Amniotic epithelial cell (primary cell): ENCODE results near the gene TTLL5.

Experiments
- DNase-seq: peaks from one replicate; pipeline ENCODE4 v3.0.0-alpha.2; 2010; ENCODE audit warnings: low read depth

Gene TTLL5

DNA sequence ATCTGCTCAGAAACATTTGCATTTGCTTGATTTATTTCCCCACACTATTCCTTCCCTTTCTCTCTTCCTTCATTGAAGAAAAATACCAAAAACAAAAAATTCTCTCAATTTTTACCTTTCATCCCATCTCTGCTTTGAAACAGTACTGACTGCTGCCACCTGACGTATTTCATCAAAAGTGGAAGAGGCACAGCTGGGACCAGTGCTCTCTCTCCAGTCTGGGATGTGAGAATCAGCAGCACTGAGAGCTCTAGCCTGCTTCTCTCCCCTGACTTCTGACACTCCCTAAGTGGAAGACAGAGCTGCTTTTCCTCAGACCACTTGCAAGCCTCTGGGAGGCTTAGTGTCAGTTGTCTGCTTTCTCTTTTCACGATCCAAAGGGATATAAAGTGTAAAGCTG lies 36.9 kb downstream of the TTLL5 start:
- no peak for DNase-seq

DNA sequence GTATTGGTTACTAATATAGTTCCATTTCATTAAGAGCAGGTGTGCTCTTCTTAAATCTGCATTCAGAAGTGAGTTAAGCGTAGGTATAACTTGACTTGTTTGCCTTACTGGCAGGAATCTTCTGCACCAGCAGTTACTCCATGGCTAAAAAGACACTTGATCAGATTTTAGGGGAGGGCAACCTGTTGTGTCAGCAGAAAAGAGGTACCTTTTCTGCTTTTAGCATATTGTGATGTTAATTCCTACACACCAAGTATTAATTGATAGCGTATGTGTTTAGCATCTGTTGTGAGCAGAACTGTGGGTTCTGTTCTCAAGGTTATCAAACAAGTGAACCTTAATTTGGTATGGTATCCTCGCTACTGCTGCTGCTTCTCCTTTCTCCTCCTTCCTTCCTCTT lies 38.3 kb downstream of the TTLL5 start:
- no peak for DNase-seq

DNA sequence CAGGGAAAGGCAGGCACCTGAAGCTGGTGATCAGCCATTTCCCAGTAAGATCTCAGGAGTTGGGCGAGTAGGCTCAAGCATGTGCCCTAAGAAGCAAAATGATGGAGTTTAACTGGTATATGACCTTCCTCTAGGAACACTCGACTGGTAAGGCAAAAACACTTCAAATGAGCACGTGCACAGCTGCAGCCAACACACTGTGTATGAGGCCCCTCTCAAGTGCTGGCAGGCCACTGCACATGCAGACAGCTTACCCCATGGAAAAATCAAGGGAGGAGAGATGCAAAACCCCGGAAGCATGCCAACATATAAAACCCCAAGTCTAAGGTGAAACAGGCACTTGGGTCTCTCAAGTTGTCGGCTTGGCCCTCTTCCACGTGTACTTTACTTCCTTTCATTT lies 39.2 kb downstream of the TTLL5 start:
- DNase-seq: no peak

DNA sequence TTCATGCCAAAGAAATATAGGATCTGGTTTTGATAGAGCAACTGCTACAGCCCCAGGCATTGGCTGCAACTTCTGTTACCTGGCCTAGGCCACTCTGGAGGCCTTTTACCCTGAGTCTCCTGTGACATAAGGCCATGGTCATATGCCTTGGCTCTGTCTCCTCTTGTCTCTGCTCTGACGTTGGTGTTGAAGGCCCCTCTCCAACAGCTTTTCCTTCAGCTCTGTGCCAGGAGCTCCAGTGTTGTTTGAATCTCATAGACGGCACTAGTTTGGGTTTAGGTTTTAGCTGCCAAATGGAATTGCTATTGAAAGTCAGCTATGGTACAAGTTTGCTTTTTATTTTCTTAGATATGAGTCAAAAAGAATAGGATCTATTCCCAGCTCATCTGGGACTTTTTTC lies 41.1 kb downstream of the TTLL5 start:
- DNase-seq: no peak

DNA sequence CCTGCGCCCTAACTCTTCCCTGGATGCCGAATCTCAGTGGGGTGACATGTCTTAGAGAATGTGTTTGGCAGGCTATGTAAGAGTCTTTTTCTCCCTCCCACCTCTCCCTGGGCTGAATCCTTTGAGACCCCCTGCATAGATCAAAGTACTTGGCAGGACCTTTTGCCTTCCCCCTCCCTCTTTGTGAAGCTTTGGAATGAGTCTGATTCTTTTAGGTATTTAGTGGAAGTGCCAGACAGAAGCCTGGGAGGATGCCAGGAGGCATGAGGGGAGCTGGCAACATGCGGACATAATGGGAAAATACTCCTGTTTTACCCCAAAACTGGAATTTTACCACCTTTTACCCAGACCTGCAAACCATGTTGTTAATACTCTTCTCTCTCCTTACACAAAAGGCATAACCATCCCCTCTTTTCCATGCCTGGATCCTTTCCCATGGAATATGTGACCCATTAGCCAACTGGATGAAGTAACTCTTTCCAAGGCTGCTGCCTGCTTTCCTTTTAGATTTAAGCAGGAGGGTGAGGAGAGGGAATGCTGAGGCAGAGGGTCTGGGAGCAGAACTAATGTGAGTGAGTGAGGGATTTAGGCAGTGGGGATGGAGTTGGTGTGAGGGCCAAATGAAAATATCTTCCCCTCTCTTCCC lies 41.7 kb downstream of the TTLL5 start:
- DNase-seq: no peak

DNA sequence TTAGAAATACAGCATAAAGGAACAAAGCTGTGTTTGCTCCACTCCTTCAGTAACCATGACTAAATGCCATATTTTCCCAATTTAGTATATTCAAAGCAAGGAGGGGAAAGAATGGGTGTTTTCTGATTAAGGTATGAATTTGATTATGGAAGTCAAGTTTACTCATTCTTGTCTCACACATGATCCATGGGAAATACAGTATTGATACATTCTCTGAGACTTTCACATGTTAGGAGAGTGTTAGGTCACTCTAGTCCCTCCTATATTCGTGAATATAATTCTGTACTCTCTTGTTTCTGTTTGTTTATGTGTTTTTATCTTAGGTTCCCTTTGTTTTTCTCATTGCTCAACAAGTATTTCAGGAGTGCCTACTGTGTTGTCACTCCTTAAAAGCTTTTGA lies 42.4 kb downstream of the TTLL5 start:
- DNase-seq: no peak

DNA sequence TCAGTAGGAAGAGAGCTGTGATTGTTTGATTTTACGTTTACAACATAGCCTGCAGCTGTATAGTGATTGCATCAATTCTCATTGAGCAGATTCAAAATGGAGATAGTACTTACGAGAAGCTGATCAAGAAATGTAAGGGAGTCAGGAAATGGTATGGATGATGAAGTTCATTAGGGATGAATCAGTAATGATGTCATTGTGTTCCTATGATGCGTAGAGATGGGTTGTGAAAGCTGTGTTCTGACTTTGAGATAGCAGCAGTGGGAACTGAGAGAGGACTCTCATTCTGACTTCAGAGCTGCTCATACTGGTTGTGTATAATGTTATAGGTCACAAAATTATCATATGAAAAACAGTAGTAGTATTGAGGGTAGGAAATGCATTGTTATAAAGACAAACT lies 44.0 kb downstream of the TTLL5 start:
- peak; percentile 54 for DNase-seq

DNA sequence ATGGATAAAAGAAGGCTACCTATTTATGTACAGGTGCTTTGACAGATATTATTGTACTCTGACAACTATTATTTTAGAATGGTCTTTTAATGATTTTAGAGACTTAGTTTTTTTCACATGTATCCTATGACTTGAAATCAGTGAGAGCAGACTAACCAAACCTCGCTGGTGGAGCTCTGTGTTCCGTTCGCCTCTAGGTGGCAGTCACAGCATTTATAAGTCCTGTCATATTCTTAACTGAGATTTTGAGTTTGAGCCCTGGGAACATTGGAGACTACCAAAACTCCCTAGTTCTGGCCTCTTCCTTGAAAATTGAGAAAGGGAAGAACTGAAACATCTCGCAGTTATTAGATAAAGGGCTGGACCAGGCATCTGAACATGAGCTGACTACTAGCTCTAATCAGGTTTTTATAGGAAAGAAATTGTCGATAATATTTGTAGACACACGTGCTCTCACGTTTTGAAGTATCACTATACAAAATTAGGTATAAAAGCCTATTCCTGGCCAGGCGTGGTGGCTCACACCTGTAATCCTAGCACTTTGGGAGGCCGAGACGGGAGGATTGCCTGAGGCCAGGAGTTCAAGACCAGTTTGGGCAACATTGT lies 48.3 kb downstream of the TTLL5 start:
- DNase-seq: peak; percentile 81

DNA sequence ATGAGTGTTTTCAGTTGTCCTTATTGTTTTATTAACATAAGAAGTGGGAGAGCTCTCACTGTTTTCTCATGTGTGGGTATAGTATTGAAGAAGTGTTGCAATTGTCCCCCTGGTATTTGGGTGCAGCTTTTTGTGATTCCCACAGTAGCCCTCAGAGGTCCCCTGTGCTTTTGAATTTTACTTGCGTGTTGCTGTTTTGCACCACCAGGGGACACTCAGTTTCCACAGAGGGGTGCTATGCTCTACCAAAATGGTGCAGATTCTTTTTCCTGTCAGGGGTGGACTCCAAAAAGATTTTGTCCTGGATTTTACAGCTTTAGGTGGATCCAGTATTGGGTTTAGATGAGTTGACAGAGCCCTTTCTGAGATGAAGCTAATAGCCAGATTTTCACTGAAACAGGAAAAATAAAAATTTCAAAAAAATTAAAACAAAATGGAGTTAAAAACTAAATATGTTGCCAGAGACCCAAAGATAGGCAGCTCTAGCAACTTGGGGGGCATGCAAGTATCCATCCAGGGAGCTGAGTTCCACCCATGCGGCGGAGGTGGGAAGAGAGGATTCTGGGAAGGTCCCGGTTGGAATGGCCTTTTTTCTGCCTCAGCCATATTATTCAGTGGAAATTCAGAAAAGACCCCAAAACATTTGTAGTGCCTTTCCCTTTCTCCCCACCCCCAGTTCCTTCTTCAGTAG lies 50.2 kb downstream of the TTLL5 start:
- peak; percentile 65 for DNase-seq

DNA sequence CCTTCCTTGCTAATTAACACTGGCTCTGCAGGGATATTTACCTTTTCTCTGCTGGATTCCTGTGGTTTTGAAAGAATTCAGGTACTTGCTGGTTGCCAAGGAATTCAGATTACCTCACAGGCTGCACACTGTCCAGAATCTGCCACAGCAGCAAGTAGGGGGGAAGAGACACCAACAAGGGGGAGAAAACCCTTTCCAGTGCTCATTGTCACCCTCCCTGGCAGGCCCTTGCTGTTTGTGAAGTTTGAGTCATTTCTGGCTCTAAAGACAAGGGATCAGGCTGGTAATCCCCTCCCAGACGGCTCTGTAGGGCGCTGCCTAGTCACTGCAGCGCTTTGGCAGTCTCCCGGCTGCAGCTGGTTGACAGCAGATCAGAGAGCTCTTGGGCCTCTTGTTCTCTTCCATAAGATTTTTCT lies 50.8 kb downstream of the TTLL5 start:
- peak; percentile 86 for DNase-seq

DNA sequence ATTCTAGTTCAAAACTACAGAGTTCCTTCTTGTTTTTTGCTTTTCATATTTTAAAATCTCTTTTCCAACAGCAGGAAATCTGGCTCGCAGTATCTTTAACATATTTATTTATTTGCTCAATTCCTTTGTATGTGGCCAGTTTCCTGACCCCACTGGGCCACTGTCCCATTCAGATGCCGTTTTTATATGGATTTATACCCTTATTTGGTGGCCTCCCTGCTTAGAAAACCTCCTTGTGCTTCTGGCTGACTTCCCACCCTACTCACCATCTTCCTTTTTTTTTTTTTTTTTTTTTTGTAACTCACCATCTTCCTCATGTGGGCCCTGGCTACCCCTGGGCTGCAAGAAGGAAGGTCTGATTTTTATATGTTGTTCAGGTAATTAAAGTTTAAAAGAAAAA lies 53.9 kb downstream of the TTLL5 start:
- no peak for DNase-seq

DNA sequence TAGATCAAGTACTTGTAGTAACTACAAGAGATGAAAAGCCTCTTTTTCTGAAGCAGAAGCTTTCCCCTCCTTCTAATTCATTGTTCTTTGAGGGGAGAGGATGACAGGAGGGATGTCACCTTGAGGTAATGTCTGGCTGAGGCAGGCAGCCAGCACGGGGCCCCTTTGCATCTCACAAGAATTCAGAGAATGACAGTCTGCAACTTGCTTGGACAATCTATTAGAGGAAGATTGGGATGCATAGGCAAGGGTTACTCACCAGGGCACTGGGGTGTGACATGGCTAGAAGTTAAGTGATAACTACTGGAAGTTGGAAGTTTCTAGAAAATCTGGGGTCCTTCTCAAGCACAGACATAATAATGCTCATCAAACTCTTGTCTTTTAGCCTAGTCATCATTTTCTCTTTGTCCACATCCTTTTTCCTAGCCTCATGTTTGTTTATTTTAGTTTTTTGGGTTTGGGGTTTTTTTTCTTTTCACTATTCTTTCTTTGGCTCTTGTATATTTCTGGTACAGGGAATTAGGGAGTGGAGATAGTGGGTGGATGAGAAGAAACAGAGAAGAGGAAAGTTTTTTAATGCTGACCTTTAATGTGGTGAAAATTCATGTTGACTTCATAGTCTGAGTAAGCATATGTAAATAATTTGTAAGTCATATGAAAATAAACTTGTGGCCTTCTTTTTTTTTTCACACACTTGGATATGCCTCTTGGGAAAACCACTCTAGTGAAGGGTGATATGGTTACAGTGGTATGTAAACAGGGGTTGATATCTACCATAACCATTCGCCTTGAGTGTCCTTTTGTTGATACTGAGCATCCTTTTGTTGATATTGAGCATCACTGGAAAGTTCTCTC lies 55.1 kb downstream of the TTLL5 start:
- DNase-seq: peak; percentile 87

DNA sequence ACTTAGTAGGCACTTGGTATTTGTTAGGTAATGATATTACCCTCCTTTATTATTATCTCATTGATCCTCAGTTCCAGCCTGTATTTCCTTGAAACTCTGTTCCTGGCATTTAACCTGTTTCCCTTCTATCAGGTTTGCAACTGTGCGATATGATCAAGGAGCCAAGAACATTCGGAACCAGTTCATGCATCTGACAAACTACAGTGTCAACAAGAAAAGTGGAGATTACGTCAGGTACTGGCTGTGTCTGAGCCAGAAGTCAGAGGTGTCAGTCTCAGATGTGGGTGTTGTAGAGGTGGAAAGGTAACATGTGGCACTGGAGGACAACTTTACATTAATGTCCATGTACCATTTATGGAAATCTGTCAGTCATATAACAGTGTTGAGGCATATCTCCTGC lies 56.7 kb downstream of the TTLL5 start:
- DNase-seq: no peak

DNA sequence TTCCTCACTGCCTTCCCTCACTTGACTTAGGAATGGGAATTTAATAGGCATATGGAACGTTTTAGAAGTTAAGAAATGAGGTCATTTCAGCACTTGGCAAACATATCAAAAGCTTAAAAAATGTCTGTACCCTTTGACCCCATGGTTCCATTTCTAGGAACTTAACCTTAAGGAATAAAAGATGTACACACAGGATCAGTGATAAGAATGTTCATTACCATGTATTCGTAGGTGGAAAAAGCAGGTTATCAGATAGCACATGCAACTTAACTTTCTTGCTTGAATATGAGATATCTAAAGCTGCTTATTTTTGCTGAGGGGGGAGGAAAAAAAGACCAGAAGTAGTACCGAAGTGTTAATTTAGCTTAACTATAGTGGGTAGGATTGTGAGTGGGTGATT lies 57.2 kb downstream of the TTLL5 start:
- no peak for DNase-seq

DNA sequence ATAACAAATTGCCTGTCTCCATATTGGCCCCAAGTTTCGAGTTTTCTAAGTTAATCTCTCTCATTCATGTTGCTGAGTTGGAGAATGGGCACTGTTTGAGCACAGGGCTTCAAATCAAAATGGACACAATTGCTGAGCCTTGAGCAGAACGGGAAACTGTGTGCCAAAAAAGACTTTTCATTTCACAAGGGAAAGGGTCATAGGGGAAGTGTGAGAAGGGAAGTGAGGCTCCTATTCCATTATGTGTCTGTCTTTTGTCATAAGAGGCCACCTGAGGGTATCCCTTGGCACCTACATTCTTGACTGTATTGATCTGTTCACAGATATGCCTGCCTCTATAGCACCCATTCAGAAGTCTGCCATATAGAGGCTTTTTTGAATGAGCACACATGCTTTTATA lies 59.1 kb downstream of the TTLL5 start:
- DNase-seq: no peak

DNA sequence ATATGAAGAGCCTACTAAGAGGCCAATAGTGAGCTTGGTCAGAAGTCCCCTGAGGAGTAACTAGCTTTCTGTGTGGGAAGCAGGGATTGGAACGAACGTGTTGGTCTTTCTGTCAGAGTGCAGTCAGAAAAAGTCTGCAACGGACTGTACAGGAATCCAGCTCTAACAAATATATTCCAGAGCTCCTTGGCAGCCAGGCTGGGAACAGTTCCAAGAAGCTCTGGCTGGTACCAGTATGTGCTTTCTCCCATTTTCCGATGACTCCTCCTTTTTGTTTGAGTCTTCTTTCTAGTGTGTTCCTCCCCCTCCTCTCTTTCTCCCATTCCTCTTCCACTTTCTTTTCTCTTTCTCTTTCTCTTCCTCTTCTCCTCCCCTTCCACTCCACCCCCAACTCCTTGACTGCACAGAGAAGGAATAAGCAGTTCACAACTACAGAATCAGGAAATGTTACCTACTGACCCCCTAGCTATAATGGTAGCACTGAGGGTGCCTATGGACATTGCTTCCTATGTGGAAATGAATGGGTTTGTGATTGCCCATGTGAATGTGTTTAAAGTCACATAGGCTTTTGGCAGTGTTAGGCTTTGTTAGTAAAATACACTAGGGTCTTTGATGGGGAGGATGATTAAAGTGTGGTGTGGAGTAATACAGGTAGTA lies 59.9 kb downstream of the TTLL5 start:
- peak; percentile 97 for DNase-seq

DNA sequence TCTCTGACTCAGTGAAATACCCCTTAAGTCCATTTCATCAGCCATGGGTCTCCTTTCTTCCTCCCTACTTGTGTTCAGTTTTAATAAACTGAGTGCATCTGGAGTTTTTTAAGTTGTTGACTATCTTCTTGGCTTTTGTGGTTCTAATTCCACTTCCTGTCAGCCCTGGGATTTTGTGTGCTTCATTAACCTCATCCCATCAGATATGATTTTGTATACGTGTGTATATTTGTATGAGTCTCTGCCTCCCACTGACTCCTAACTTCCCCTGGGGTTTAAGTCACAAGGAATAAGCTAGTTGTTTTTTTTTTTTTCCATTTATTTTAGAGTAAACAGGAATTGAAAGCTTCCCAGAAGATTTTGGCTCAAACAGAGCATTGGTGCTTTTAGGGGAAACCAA lies 62.7 kb downstream of the TTLL5 start:
- peak; percentile 88 for DNase-seq

DNA sequence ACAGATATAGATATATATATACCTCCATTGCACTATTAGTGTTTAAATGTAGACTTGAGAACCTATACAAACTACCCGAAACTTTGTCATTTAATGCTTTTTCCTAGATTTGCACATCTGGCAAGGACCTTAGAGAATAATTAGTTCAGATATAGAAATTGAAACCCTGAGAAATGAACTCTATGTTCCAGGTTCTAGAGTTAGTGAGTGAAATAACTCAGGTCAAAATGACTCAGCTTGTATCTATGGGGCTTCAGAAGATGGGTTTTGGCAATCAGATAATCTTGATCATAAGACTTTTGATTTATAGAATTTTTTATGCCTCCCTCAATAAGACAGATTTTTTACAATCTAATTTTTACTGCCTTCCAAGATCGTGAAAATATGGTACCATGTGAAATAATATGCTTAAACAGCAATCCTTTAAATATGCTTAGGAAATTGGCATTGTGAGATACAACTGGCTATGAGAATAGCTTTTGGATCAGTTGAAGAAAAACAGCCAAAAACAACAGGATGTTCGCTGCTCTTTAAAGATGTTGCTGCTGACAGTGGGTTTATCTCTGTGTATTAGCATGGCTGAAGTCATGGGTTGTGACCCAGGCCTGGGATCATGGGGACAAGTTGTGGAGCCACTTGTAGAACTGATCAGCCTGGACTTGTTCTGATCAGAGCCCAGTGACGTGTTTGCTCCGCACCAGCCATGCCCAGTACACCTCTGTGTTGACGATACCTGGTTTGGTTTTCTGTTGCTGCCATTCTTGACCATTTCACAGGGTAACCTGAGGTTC lies 63.6 kb downstream of the TTLL5 start:
- DNase-seq: peak; percentile 28

DNA sequence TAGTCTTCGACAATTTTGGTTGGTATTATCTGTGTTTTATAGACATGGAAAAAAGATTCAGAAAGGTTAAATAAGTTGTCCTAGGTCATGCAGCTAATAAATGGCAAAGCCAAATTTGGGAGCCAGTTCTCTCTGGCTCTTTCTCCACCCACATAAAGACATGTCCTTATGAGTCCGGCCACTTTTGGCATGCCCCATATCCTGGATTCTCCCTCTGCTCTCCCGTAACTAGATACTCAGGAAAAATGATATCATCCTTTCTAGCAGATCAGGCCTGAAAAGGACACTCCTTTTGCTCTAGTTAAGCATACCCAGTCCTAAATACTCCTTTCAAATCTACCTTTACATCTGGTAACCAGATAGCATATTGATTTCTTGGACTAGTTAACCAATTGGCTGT lies 64.4 kb downstream of the TTLL5 start:
- DNase-seq: no peak

DNA sequence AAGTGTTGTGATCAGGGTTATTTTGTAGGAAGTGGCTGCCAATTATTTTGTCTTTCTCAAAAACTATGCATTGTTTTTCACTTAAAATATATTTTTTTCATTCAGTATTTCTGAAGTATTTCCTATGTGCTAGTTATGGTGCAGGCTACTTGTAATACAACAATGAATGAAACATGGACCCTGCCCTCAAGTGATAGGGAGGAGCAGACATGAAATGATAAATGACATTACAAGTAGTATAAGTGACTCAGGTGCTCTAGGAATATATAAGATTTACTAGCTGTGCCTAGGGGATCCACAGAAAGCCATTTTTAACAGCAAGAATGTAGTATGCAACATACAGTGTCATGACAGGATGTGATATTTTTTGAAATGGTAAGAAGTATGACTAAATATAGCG lies 65.3 kb downstream of the TTLL5 start:
- no peak for DNase-seq

DNA sequence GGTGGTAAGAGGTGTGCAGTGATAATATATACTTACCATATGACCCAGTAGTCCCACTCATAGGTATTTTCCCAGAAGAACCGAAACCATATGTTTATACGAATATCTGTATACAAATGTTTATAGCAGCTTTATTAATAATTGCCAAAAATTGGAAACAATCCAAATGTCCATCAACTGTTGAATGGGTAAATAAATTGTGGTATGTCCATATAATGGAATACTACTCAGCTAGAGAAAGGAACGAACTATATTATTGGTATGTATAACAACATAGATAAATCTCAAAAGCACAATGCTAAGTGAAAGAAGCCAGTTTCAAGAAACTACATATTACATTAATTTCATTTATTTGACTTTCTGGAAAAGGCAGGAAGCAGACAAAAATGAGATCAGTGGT lies 66.1 kb downstream of the TTLL5 start:
- DNase-seq: no peak
